ENCODE results near the gene LARGE2. TPM values are rescaled to one million over a fixed set of nuclear protein-coding genes. Genes with fewer than 3 reads are reported as not detected.

The LARGE2 gene
- total RNA-seq, 4 donors from 2014 or later, result 2.5 TPM; not detected in 3

GRCh38 chr11:45942381-45942780 lies 19.9 kb downstream of the LARGE2 start:
- Histone ChIP-seq H3K27me3 (no peaks in the 10 kb centered on the region), H3K36me3 (peaks cover 0 to 88% of the 10 kb centered on the region in 2 donors)

GRCh38 chr11:45945397-45945999 lies 23.0 kb downstream of the LARGE2 start:
- no peak for TF ChIP-seq CTCF (IDR thresholded peaks at IDR 0.05)
- TF ChIP-seq POLR2A (IDR thresholded peaks at IDR 0.05), result no peak
- TF ChIP-seq POLR2AphosphoS5 (IDR thresholded peaks at IDR 0.05), result no peak
- no peak for TF ChIP-seq EP300 (IDR thresholded peaks at IDR 0.05)
- no peak for ATAC-seq
- Histone ChIP-seq H3K9me3 (no peaks in the 10 kb centered on the region), H3K4me1 (no peaks in the 10 kb centered on the region), H3K36me3 (peaks cover 0 to 99% of the 10 kb centered on the region in 2 donors), H3K4me3 (no peak overlapping the region), H3K27me3 (no peaks in the 10 kb centered on the region), H3K27ac (no peak overlapping the region)
- WGBS, 2 donors (ENCODE audit: low coverage in 1 of 2), result 75% methylated on average over 3 of the region's 3 CpGs; no CpG with 5 or more reads in 1 of the 2 donors

More at GRCh38 chr11:45942381-45942780, 19.9 kb downstream of the LARGE2 start:
- Histone ChIP-seq H3K4me1 (no peaks in the 10 kb centered on the region), H3K27ac (no peak overlapping the region), H3K9me3 (no peaks in the 10 kb centered on the region), H3K4me3 (no peak overlapping the region)
- TF ChIP-seq POLR2AphosphoS5 (IDR thresholded peaks at IDR 0.05) (no peak), CTCF (IDR thresholded peaks at IDR 0.05) (no peak), EP300 (IDR thresholded peaks at IDR 0.05) (no peak), POLR2A (IDR thresholded peaks at IDR 0.05) (no peak)
- 92% methylated on average over 4 of the region's 4 CpGs for WGBS, 2 donors (ENCODE audit: low coverage in 1 of 2)
- ATAC-seq, result no peak

- no peak for TF ChIP-seq EP300 (IDR thresholded peaks at IDR 0.05)
- no peak for TF ChIP-seq CTCF (IDR thresholded peaks at IDR 0.05)
- TF ChIP-seq POLR2AphosphoS5 (IDR thresholded peaks at IDR 0.05), result no peak
- TF ChIP-seq POLR2A (IDR thresholded peaks at IDR 0.05), result no peak
- Histone ChIP-seq H3K36me3 (peaks cover 0 to 100% of the 10 kb centered on the region in 2 donors), H3K27ac (no peak overlapping the region), H3K27me3 (no peaks in the 10 kb centered on the region), H3K9me3 (no peaks in the 10 kb centered on the region), H3K4me3 (no peak overlapping the region), H3K4me1 (no peaks in the 10 kb centered on the region)
- no peak for ATAC-seq
- WGBS, 2 donors (ENCODE audit: low coverage in 1 of 2), result 75 to 83% methylated on average over 1 of the region's 1 CpG
Measured at GRCh38 chr11:45947885-45948284, 25.4 kb downstream of the LARGE2 start.

- H3K27me3 ChIP-seq, result no peaks in the 10 kb centered on the region
- no CpG with 5 or more reads among the region's 3 CpGs for WGBS, 2 donors (ENCODE audit: low coverage in 1 of 2)
- no peak overlapping the region for H3K27ac ChIP-seq
- peaks cover 0 to 99% of the 10 kb centered on the region in 2 donors for H3K36me3 ChIP-seq
- no peak overlapping the region for H3K4me3 ChIP-seq
- no peak for ATAC-seq
- TF ChIP-seq CTCF (IDR thresholded peaks at IDR 0.05) (no peak), POLR2A (IDR thresholded peaks at IDR 0.05) (no peak), EP300 (IDR thresholded peaks at IDR 0.05) (no peak), POLR2AphosphoS5 (IDR thresholded peaks at IDR 0.05) (no peak)
- H3K9me3 ChIP-seq, result no peaks in the 10 kb centered on the region
- H3K4me1 ChIP-seq, result no peaks in the 10 kb centered on the region
Measured at GRCh38 chr11:45948356-45948755, 25.9 kb downstream of the LARGE2 start.

GRCh38 chr11:45949992-45950407 lies 27.5 kb downstream of the LARGE2 start:
- no peak overlapping the region for H3K4me3 ChIP-seq
- no peaks in the 10 kb centered on the region for H3K4me1 ChIP-seq
- no peak for TF ChIP-seq EP300 (IDR thresholded peaks at IDR 0.05)
- no peak for TF ChIP-seq POLR2A (IDR thresholded peaks at IDR 0.05)
- TF ChIP-seq POLR2AphosphoS5 (IDR thresholded peaks at IDR 0.05), result no peak
- no peak for TF ChIP-seq CTCF (IDR thresholded peaks at IDR 0.05)
- peaks cover 0 to 89% of the 10 kb centered on the region in 2 donors for H3K36me3 ChIP-seq
- 71% methylated on average over 1 of the region's 1 CpG; no CpG with 5 or more reads in 1 of the 2 donors for WGBS, 2 donors (ENCODE audit: low coverage in 1 of 2)
- no peak overlapping the region for H3K27ac ChIP-seq
- H3K27me3 ChIP-seq, result no peaks in the 10 kb centered on the region
- H3K9me3 ChIP-seq, result no peaks in the 10 kb centered on the region
- ATAC-seq, result peak; percentile 34

Data from gastroesophageal sphincter (tissue), 4 donors.